ENCODE measurements around the gene CCDC27.

GRCh38 chr1:3785045-3785444, 32.8 kb downstream of the CCDC27 start:
- TF ChIP-seq ZNF70 (CRISPR knock-in tag; IDR thresholded peaks at IDR 0.05), result no peak
- TF ChIP-seq PATZ1 (CRISPR knock-in tag; IDR thresholded peaks at IDR 0.05; ENCODE audit: borderline replicate concordance), result no peak
- no peak for TF ChIP-seq ARNTL (CRISPR knock-in tag; IDR thresholded peaks at IDR 0.05; ENCODE audit: borderline replicate concordance, low read depth)
- no peak for TF ChIP-seq PPARA (CRISPR knock-in tag; IDR thresholded peaks at IDR 0.05; ENCODE audit: borderline replicate concordance)
- TF ChIP-seq GLIS3 (CRISPR knock-in tag; IDR thresholded peaks at IDR 0.05), result no peak
- no peak for TF ChIP-seq ZFP3 (CRISPR knock-in tag; IDR thresholded peaks at IDR 0.05)
- TF ChIP-seq CREB5 (CRISPR knock-in tag; IDR thresholded peaks at IDR 0.05; ENCODE audit: low read depth), result no peak
- TF ChIP-seq RARB (CRISPR knock-in tag; IDR thresholded peaks at IDR 0.05), result no peak
- no peak for TF ChIP-seq POU6F1 (CRISPR knock-in tag; IDR thresholded peaks at IDR 0.05; ENCODE audit: borderline replicate concordance, low read depth)
- no peak for TF ChIP-seq ZNF565 (CRISPR knock-in tag; conservative IDR thresholded peaks at IDR 0.05; ENCODE audit: low read depth)
- no peak for TF ChIP-seq CSDC2 (CRISPR knock-in tag; IDR thresholded peaks at IDR 0.05)

All from SK-N-SH treated with all-trans-retinoic acid at 6 μM for 48 hours (cell line).